Measurements from ENCODE around the gene GP1BA. TPM values are rescaled to one million over a fixed set of nuclear protein-coding genes. Genes with fewer than 3 reads are reported as not detected.

GP1BA gene
- total and polyA plus RNA-seq, 2 donors (not counting 1 experiment from before 2014, with no cell fraction given), result 0.06 TPM; not detected in 1

GRCh38 chr17:4951486-4951885 lies 19.4 kb downstream of the GP1BA start:
- POLR2A ChIA-PET, result interaction anchor here (0.6 to 0.9 kb wide), 3 partner anchors 12 to 538 kb away, joined by 4 to 6 read pairs (median 5); no protein-coding TSS in a partner anchor
- CTCF ChIA-PET, result interaction anchor here (1.0 to 1.2 kb wide), 4 partner anchors 11 to 167 kb away, joined by 3 to 4 read pairs (median 3); no protein-coding TSS in a partner anchor
- Histone ChIP-seq H3K4me1 (ENCODE audit: control insufficient read depth in 2 of 2, insufficient read depth in 2 of 2, low read length in 2 of 2) (peaks cover 11 to 19% of the 10 kb centered on the region in 2 donors), H3K79me2 (ENCODE audit: control insufficient read depth, insufficient read depth, low read length) (peaks cover 25% of the 10 kb centered on the region), H2AFZ (ENCODE audit: insufficient read depth, low read depth, low read length, poor library complexity, severe bottlenecking) (no peak overlapping the region), H3K9me3 (ENCODE audit: control extremely low read depth in 1 of 3, control insufficient read depth in 2 of 3, insufficient read depth in 1 of 3, low read length in 2 of 3) (no peaks in the 10 kb centered on the region), H3K27me3 (replicated peaks in 1 of 4; ENCODE audit: control extremely low read depth in 1 of 4, control insufficient read depth in 3 of 4, insufficient read depth in 4 of 4, low read length in 3 of 4) (no peaks in the 10 kb centered on the region), H3K27ac (ENCODE audit: low read length in 2 of 2) (no peak overlapping the region), H3K9ac (ENCODE audit: low read length) (no peak overlapping the region), H4K20me1 (ENCODE audit: control insufficient read depth, insufficient read depth, low read length, poor library complexity, severe bottlenecking) (peaks cover 17% of the 10 kb centered on the region), H3K4me2 (replicated peaks; ENCODE audit: low read depth, low read length, poor library complexity, severe bottlenecking) (no peak overlapping the region), H3K36me3 (replicated peaks in 1 of 2; ENCODE audit: control extremely low read depth in 1 of 2, control insufficient read depth in 1 of 2, extremely low read depth in 1 of 2, insufficient read depth in 2 of 2, low read length in 1 of 2) (peaks cover 0 to 4% of the 10 kb centered on the region in 2 experiments), H3K4me3 (ENCODE audit: control extremely low read depth in 1 of 5, extremely low read depth in 1 of 5, insufficient read depth in 1 of 5, low read depth in 2 of 5, low read length in 4 of 5) (no peak overlapping the region)
- Mint-ChIP-seq H3K27ac (peak overlapping the region; percentile 53), H3K27me3 (no peaks in the 10 kb centered on the region), H3K9me3 (ENCODE audit: insufficient read depth) (no peaks in the 10 kb centered on the region), H3K4me1 (peaks cover 21% of the 10 kb centered on the region), H3K4me3 (peak overlapping the region; percentile 85)
- intact Hi-C loops (cut with micrococcal nuclease), result no loop called here
- DNase-seq (no peak), ATAC-seq (ENCODE audit: low read depth) (no peak)
- TF ChIP-seq CTCF (IDR thresholded peaks at IDR 0.05) (no peak), EZH2 (IDR thresholded peaks at IDR 0.05; ENCODE audit: borderline replicate concordance, insufficient read depth, low read depth, low read length, poor library complexity, severe bottlenecking) (no peak)
- WGBS (ENCODE audit: insufficient coverage), result 100% methylated on average over 2 of the region's 3 CpGs

GRCh38 chr17:4953451-4953961 lies 21.4 kb downstream of the GP1BA start:
- no peak for TF ChIP-seq EZH2 (IDR thresholded peaks at IDR 0.05; ENCODE audit: borderline replicate concordance, insufficient read depth, low read depth, low read length, poor library complexity, severe bottlenecking)
- no peak for TF ChIP-seq CTCF (IDR thresholded peaks at IDR 0.05)
- Mint-ChIP-seq H3K9me3 (ENCODE audit: insufficient read depth) (no peaks in the 10 kb centered on the region), H3K27me3 (no peaks in the 10 kb centered on the region), H3K4me1 (peaks cover 12% of the 10 kb centered on the region), H3K27ac (no peak overlapping the region), H3K4me3 (no peak overlapping the region)
- ChIA-PET POLR2A (no interaction called here), CTCF (interaction anchor here (1.0 to 1.5 kb wide), 5 partner anchors 10 to 386 kb away, joined by 3 to 5 read pairs (median 4); partner anchors contain the start of gene SPAG7)
- WGBS (ENCODE audit: insufficient coverage), result 97% methylated on average over 14 of the region's 14 CpGs
- no peaks in the 10 kb centered on the region for H3K9me3 ChIP-seq (ENCODE audit: control extremely low read depth in 1 of 3, control insufficient read depth in 2 of 3, insufficient read depth in 1 of 3, low read length in 2 of 3)
- H3K79me2 ChIP-seq (ENCODE audit: control insufficient read depth, insufficient read depth, low read length), result peaks cover 7% of the 10 kb centered on the region
- H3K4me2 ChIP-seq (replicated peaks; ENCODE audit: low read depth, low read length, poor library complexity, severe bottlenecking), result no peak overlapping the region
- ATAC-seq (ENCODE audit: low read depth), result no peak
- H3K27me3 ChIP-seq (replicated peaks in 1 of 4; ENCODE audit: control extremely low read depth in 1 of 4, control insufficient read depth in 3 of 4, insufficient read depth in 4 of 4, low read length in 3 of 4), result no peaks in the 10 kb centered on the region
- H2AFZ ChIP-seq (ENCODE audit: insufficient read depth, low read depth, low read length, poor library complexity, severe bottlenecking), result no peak overlapping the region
- no peak overlapping the region for H3K4me3 ChIP-seq (ENCODE audit: control extremely low read depth in 1 of 5, extremely low read depth in 1 of 5, insufficient read depth in 1 of 5, low read depth in 2 of 5, low read length in 4 of 5)
- H4K20me1 ChIP-seq (ENCODE audit: control insufficient read depth, insufficient read depth, low read length, poor library complexity, severe bottlenecking), result no peaks in the 10 kb centered on the region
- H3K36me3 ChIP-seq (replicated peaks in 1 of 2; ENCODE audit: control extremely low read depth in 1 of 2, control insufficient read depth in 1 of 2, extremely low read depth in 1 of 2, insufficient read depth in 2 of 2, low read length in 1 of 2), result no peaks in the 10 kb centered on the region
- H3K27ac ChIP-seq (ENCODE audit: low read length in 2 of 2), result no peak overlapping the region
- no peak for DNase-seq
- peaks cover 8 to 13% of the 10 kb centered on the region in 2 donors for H3K4me1 ChIP-seq (ENCODE audit: control insufficient read depth in 2 of 2, insufficient read depth in 2 of 2, low read length in 2 of 2)
- no peak overlapping the region for H3K9ac ChIP-seq (ENCODE audit: low read length)
- intact Hi-C loops (cut with micrococcal nuclease), result no loop called here

Data from B cell (primary cell).